Stromal cell of bone marrow (primary cell): ENCODE measurements around the gene TC2N.
"Not testable (repeated sequence)": the region's sequence is repeated elsewhere in the genome, so short reads cannot be mapped to it uniquely, and the experiment has no call there.

Experiments
- DNase-seq: peaks from one replicate; pipeline ENCODE4 v3.0.0-alpha.2; 2012; ENCODE audit warnings: low read depth

The TC2N gene

DNA sequence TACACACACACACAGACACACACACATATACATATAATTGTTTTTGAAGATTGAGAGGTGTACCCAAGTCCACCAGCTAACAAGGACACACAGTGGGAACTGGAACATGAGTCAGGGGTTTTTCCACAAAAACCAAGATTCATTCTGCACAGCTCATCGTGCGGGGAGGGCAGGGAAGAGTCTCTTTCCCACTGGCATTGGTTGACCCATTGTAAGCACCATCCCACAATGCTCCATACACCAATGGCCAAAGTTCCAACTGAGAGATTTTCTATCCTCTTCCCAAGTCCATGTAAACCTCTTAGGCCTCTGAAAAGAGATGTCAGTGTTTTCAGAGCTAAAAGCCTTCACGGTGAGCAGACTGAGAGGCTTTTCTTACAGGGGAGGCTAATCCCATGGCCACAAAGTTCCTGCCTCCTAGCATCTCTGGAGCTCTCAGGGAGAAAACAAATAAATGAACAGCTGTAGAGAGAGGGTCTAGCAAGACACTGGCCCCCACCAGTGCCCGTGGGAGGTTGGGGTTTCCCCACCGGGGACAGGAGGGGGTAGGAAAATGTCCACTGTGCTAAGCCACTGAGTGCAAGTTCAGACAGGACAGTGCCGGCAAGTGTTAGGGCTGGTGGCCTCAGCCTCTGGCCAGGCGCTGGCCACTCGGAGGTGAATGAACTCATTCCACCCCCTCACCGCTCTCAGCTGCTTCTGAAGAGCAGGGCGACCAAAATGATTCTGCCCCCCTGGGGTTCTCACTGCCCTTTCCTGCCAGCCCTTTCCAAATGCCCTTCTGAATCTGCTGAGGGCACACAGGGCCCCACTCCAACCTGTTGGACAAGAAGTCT is 21.5 kb upstream of the TC2N start:
- no peak for DNase-seq

- DNase-seq: no peak
Observed at GRCh38 chr14:91886961-91887360, 19.6 kb upstream of the TC2N start.

DNA sequence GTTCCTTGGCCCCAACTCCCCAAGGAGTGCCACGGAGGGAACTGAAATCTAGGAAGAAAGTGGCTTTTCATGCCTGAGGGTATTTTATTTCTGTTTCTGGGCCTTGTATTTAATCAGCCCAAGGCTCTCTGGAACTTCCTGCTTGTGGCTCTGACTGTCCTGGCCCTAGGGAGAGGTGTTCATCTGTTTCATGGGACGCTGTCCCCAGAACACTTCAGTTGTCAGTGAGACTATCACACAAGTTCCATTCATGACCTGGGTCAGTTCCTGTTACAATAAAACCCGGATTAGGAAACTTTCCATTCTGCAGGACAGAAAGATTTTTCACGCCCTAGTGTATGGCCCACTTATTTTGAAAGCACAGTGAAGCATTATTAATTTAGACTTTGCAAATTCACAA is 18.5 kb upstream of the TC2N start:
- DNase-seq: no peak

DNA sequence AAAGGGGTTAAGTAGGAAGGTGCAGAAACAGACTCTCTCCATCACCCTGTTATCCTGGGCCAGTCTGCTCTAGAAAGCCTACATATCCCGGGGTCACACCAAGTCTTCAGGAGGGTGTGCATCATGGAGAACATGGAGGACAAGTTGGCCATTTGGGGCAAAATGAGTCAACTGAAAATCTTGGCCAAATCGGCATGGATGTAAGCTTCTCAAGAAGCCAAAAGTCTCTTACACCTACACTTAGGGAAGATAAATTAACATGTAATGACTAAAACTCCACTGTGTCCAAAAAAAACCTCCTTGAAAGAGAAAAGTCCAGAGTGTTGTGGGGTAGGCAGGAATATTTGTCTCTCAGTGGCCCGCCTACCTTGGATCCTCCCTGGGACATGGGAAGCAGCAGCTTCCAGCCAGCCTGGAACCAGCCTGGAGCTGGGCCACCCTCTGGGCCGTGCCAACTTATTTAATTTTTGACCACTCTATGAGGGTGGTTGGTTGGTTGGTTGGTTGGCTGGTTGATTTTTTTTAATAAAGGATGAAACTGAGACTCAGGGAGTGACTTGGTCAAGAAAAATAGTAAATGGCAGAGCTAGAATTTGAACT is 17.9 kb upstream of the TC2N start:
- no peak for DNase-seq

DNA sequence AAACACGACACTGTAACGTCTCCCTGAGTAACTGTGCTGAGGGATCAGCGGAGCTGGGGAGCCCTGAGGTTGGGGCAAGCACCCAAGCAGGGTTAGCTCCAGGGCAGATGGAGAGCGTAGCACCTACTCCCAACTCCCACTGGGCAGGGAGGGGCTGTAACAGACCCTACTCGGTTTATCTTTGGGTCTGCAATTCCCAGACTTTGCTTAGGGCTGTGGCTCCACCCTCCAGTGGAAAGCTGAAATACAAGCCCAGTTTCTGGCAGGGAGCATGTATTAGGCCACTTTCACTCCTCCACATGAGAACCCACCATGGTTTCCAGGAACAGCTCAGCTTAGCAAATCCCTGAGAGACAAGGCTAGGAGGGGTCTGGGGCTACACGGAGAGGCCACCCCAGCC is 17.3 kb upstream of the TC2N start:
- no peak for DNase-seq

GRCh38 chr14:91883753-91884152 is 16.4 kb upstream of the TC2N start:
- no peak for DNase-seq

DNA sequence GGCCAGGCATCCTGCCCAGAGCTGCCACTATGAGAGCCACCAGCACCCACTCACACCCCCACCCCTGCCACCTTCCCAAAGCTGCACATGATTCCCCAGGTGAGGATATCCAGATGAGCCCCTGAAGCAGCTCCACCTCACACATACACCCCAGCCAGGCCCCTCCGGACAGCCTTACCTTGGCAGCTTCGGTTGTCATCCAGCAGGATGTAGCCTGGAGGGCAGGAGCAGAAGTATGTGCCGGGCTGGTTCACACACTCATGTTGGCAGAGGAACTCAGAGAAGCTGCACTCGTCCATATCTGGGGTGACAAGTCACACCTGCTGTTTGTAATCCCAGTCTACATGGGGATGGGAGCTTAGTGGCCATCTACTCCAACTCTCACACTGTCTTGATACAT is 15.4 kb upstream of the TC2N start:
- DNase-seq: no peak

GRCh38 chr14:91882369-91882768 is 15.0 kb upstream of the TC2N start:
- no peak for DNase-seq

DNA sequence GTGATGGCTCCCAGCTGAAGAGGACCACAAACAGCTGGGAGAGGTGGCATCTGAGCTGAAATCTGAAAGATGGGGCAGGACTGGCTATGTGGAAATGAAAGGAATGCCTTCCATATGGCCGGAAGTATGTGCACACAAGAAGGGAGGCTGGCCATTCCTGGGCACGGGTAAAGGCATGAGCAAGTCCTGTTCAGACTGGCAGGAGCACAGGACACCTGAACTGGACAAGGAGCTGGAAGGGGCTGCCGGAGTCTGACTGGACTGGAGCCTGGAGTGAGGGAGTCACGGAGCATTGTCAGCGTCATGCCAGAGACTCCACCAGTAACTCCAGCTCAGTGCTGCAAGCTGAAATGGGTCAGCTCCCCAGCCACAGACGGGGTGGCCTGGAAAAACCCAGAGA is 11.9 kb upstream of the TC2N start:
- DNase-seq: no peak

DNA sequence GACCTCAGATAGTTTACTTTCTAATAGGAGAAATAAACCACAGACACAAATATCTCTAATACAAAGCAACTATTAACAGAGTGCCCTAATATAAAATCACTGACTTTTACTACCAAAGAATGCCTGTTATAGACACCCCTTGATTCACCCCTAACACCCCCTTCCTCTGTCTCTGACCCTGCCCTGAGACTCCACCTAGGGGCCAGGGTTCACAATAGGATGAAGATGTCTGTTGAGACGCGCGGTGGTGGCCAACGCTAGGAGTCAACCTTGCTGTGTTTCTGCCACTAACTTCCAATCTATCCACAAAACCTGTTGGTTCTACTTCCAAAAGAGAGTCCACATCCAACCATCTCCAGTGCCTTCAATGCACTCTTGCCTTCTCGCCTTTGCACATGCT is 10.9 kb upstream of the TC2N start:
- no peak for DNase-seq

- DNase-seq: no peak
Observed at GRCh38 chr14:91877376-91877915, 10.1 kb upstream of the TC2N start.

DNA sequence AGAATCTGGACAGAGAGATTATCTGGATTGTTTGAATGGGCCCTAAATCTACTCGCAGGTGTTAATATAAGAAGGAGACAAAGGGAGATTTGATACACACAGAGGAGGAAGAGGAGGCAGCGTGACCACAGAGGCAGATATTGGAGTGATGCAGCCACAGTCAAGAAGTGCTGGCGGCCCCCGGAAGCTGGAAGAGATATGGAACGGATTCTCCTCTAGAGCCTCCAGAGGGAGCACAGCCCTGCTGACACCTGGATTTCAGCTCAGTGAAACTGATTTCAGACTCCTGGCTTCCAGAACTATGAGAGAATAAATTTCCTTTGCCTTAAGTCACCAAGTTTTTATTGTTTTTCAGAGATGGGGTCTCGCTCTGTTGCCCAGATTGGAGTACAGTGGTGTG is 9.2 kb upstream of the TC2N start:
- DNase-seq: no peak

DNA sequence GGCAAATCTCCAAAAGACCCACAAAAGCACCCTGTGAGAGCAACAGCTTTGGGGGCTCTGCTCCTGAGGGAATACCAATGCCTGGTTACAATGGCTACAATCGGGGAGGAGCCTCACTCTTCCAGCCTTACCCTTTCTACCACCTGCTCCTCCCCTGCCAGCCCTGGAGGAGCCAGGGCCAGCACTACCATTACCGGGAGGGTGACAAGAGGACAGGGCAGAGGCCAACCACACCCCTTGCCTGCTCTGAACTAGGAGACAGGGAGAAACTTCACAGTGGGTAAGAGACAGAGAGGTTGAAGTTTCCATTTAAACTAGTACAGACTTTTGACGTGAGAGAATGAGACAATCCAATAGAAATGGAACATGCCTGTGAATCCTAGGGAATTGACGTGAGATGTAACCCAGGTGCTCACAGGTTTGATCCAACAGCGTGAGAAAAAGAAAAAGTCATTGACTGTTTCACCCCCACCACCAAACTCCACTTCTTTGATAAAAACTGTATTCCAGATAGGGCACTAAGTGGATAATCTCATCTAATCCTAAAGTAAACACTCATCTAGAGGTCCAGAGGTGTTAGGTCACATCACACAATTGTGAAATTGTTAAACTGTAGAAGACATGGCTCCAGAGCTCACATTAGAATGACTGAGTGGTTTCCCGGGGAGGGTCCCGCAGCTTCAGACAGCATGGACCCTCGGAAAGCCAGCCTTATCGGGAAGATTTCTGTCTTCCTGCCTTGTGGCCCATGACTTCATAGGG is 8.4 kb upstream of the TC2N start:
- no peak for DNase-seq

DNA sequence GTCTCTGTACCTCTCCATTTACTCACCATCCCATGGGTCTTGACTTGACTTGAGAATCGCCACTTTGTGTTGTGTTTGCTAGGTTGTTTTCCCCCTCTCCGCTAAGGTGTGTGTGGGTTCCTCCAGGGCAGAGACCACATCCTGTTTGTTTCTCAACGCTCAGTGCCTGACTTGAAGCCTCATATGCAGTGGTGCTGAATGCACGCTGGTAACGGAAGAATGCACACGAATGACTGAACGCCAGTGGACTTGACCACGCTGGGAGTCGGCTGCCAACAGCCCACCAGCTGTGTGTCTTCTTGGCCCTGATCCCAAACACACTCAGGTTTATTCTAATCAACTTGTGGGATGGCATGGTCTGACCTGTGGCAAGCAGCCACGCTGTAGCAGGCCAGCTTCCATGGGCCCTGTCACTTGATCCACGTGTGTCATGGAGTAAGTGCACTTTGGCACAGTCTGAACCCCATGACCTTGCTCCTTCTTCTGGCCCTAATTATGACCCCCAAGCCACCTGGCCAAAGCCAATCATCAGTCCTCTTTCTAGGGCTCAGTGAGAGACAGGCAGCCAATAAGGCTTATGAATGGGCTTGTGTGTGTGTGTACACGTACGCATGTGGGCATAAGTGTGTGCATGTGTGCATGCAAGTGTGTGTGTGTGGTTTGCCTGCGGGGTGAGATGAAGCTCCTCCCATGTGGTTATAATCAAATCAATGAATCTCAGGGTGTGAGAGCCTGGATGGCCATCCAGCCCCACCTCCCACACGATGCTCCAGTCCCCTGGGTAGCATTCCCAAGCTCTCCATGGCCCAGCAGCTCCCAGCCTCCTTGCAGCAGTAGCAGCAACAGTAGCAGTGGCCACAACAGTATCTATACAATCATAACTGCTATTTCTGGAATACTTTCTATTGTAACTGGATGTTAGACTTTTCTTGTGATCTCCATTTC is 6.4 kb upstream of the TC2N start:
- DNase-seq: no peak

- DNase-seq: no peak
Observed at GRCh38 chr14:91872517-91873470, 5.5 kb upstream of the TC2N start.

DNA sequence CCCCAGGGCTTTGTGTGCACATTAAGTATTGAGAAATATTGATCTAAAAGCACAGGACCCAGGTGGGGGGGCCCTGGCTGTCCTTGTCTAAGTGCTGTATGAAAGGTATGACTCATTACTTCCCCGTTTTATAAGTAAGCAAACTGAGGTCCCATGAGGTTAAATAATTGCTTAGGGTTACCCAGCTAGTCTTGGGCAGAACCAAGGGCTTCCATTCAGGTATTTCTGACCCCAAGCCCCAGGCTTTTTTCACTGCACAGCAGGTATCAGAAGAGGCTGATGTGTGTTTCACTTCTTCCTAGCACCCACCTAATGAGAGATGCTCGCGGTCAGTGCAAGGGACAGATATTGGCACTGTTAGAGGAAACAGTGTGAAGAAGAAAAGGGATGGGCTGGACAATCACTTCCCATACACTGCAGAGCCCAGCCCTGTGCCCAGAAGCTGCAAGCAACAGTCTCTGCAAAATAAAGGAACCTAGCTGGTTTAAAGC is 4.7 kb upstream of the TC2N start:
- DNase-seq: no peak

DNA sequence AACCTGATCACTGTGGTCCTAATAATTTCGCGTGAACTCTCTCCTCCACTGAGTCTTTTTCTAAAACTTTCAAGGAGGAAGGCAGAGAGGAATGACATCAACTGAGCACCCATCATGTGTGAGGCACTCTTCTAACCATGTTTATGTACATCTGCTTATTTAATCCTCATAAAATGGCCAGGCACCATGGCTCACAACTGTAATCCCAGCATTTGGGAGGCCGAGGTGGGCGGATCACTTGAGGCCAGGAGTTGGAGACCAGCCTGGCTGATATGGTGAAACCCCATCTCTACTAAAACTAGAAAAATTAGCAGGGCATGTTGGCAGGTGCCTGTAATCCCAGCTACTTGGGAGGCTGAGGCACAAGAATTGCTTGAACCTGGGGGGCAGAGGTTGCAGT is 4.1 kb upstream of the TC2N start:
- DNase-seq: not testable (repeated sequence)

GRCh38 chr14:91870890-91871289 is 3.6 kb upstream of the TC2N start:
- DNase-seq: no peak

DNA sequence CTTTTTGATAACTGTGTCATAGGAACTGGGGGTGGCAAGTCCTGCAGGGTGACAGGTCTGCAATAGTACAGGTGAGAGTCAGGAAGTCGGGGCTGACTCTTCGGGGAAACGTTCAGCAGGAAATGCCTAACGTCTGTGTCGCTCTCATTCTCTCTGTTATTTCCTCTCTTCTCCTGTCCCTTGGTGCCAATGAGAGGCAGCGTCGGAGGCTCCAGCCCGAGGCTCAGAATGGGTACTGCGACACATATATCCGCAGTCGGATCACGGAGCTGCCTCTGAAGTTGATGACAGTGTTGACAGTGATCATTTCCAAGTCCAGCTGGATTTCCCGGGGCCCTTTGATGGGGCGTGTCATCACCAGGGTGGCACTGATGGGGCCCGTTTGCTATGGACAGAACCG is 2.7 kb upstream of the TC2N start:
- no peak for DNase-seq

- DNase-seq: no peak
Observed at GRCh38 chr14:91869556-91869955, 2.2 kb upstream of the TC2N start.
